ENCODE data around the gene MSANTD1. TPM values are rescaled to one million over a fixed set of nuclear protein-coding genes. Genes with fewer than 3 reads are reported as not detected.

Gene MSANTD1
- total and polyA plus RNA-seq, 2 of the 8 experiments (the other 6 are each of a cell fraction or from before 2014, with no cell fraction given) = 0.23 to 0.45 TPM

- ChIA-PET POLR2A (ENCODE audit: partially characterized antibody) (interaction anchor here (0.9 to 3.4 kb wide), 2 partner anchors 9 to 63 kb away, joined by 3 to 16 read pairs; no protein-coding TSS in a partner anchor), CTCF (ENCODE audit: partially characterized antibody) (interaction anchor here (0.9 to 2.0 kb wide), 5 partner anchors 11 to 289 kb away, joined by 3 to 13 read pairs (median 4); no protein-coding TSS in a partner anchor)
- Histone ChIP-seq H3K27me3 (replicated peaks in 1 of 4; ENCODE audit: control insufficient read depth in 3 of 4, extremely low read depth in 1 of 4, insufficient read depth in 3 of 4, low read length in 3 of 4) (no peaks in the 10 kb centered on the region), H3K18ac (ENCODE audit: extremely low read depth, low read length) (no peak overlapping the region), H2BK15ac (ENCODE audit: low read length) (no peak overlapping the region), H3K36me3 (ENCODE audit: control insufficient read depth in 2 of 4, insufficient read depth in 4 of 4, low read length in 3 of 4) (no peaks in the 10 kb centered on the region), H3K9me3 (ENCODE audit: insufficient read depth in 2 of 2, low read depth in 1 of 2, low read length in 1 of 2) (no peaks in the 10 kb centered on the region), H3K4me3 (ENCODE audit: extremely low read depth in 1 of 4, insufficient read depth in 2 of 4, low read depth in 3 of 4, low read length in 4 of 4) (no peak overlapping the region), H3K4me1 (replicated peaks in 1 of 4; ENCODE audit: control insufficient read depth in 3 of 4, insufficient read depth in 4 of 4, low read length in 3 of 4) (peaks cover 0 to 18% (median 6%) of the 10 kb centered on the region in 4 experiments; a peak in 4 of 7 replicates), H3K27ac (ENCODE audit: low read depth, low read length) (no peak overlapping the region), H3K14ac (ENCODE audit: insufficient read length) (no peak overlapping the region), H4K91ac (replicated peaks; ENCODE audit: insufficient read length, low read length) (no peak overlapping the region), H2AFZ (ENCODE audit: low read length) (no peak overlapping the region), H3K79me1 (ENCODE audit: low read depth, low read length) (peaks cover 12% of the 10 kb centered on the region), H2BK5ac (ENCODE audit: low read depth, low read length) (no peak overlapping the region), H2BK20ac (ENCODE audit: low read length) (no peak overlapping the region), H3K4ac (replicated peaks; ENCODE audit: insufficient read length, low read depth, low read length) (no peak overlapping the region), H2AK5ac (ENCODE audit: low read depth, low read length) (no peak overlapping the region), H4K20me1 (replicated peaks in 1 of 2; ENCODE audit: control insufficient read depth in 1 of 2, insufficient read depth in 2 of 2, low read length in 2 of 2) (peaks cover 3 to 20% of the 10 kb centered on the region in 2 experiments), H3K4me2 (ENCODE audit: insufficient read depth in 1 of 2, low read depth in 2 of 2, low read length in 2 of 2) (no peak overlapping the region), H3K9ac (replicated peaks in 1 of 4; ENCODE audit: extremely low read depth in 1 of 4, low read depth in 3 of 4, low read length in 3 of 4) (no peak overlapping the region), H4K8ac (ENCODE audit: extremely low read depth, insufficient read depth, low read length) (no peak overlapping the region), H3K23me2 (ENCODE audit: low read depth, low read length) (no peaks in the 10 kb centered on the region), H3K56ac (replicated peaks; ENCODE audit: insufficient read length, low read depth, low read length) (no peak overlapping the region), H4K5ac (ENCODE audit: insufficient read length, low read depth, low read length) (no peak overlapping the region), H2BK120ac (replicated peaks; ENCODE audit: low read depth, low read length) (no peak overlapping the region), H3K23ac (ENCODE audit: insufficient read length) (no peak overlapping the region), H2BK12ac (ENCODE audit: low read depth, low read length) (no peak overlapping the region), H3K79me2 (ENCODE audit: control insufficient read depth in 1 of 2, insufficient read depth in 2 of 2, low read length in 2 of 2) (peaks cover 0 to 3% of the 10 kb centered on the region in 2 experiments; a peak in 1 of 4 replicates)
- FAIRE-seq (no peak), DNase-seq (ENCODE audit: low read depth in 1 of 2, low spot score in 2 of 2) (no peak)
- TF ChIP-seq SIRT6 (IDR thresholded peaks at IDR 0.05; ENCODE audit: low read length) (no peak), SUZ12 (IDR thresholded peaks at IDR 0.05; ENCODE audit: low read length) (no peak), EZH2 (IDR thresholded peaks at IDR 0.05; ENCODE audit: low read depth, low read length, severe bottlenecking) (no peak), ASH2L (IDR thresholded peaks at IDR 0.05; ENCODE audit: low read length) (no peak), NRF1 (IDR thresholded peaks at IDR 0.05; ENCODE audit: low read depth, low read length) (no peak), TBP (IDR thresholded peaks at IDR 0.05; ENCODE audit: low read depth, low read length) (no peak), POLR2AphosphoS5 (IDR thresholded peaks at IDR 0.05; ENCODE audit: low read depth, low read length) (no peak), ATF2 (IDR thresholded peaks at IDR 0.05; ENCODE audit: low read length) (no peak), KDM5A (IDR thresholded peaks at IDR 0.05; ENCODE audit: low read length) (no peak), SAP30 (IDR thresholded peaks at IDR 0.05; ENCODE audit: insufficient read depth, insufficient replicate concordance, low read length) (no peak), SP4 (IDR thresholded peaks at IDR 0.05; ENCODE audit: low read length) (no peak), TCF12 (IDR thresholded peaks at IDR 0.05; ENCODE audit: low read depth, low read length) (no peak)
- 89% methylated on average over 2 of the region's 2 CpGs; no CpG with 5 or more reads in 1 of the 2 experiments for WGBS, 2 experiments (ENCODE audit: extremely low coverage in 1 of 2, insufficient coverage in 1 of 2, insufficient read length in 1 of 2, insufficient replicate concordance in 2 of 2, low coverage in 1 of 2, low lambda C conversion rate in 2 of 2, missing lambda C conversion rate in 1 of 2)
Measured at GRCh38 chr4:3303565-3303824, 54.5 kb downstream of the MSANTD1 start.

Measured in H1 (cell line).